Neural cell (in vitro differentiated cells): Measurements from ENCODE around the gene S100G. TPM values are rescaled to one million over a fixed set of nuclear protein-coding genes. Genes with fewer than 3 reads are reported as not detected.

Experiments used
- H2AFZ ChIP-seq: fragments of 200-600, 300-800 bp; sonication (generic), shearing (Covaris generic); 2 replicates; pipeline ENCODE4 v1.6.0; 2014; ENCODE audit warnings: low read depth, mild to moderate bottlenecking, antibody characterized with exemption, low read length, moderate library complexity
- H3F3A ChIP-seq: fragments of 200-600 bp; shearing (Covaris generic); 2 replicates; pipeline ENCODE4 v1.6.1; 2016; ENCODE audit warnings: mild to moderate bottlenecking, moderate library complexity, mixed read lengths, antibody characterized with exemption, low read length; ENCODE audit not compliant: insufficient read depth, poor library complexity, severe bottlenecking
- H3K27ac ChIP-seq: fragments of 200-600, 300-800 bp; sonication (generic), shearing (Covaris generic); 2 replicates; pipeline ENCODE4 v1.5.1; 2014; ENCODE audit warnings: mild to moderate bottlenecking, low read length, moderate library complexity
- H3K27me3 ChIP-seq: fragments of 300-800, 200-600 bp; sonication (generic), shearing (Covaris generic); 2 replicates; pipeline ENCODE4 v1.6.0; 2014; ENCODE audit warnings: mild to moderate bottlenecking, low read depth, low read length, moderate library complexity; ENCODE audit not compliant: insufficient read depth
- H3K36me3 ChIP-seq: fragments of 300-800, 200-600 bp; sonication (generic), shearing (Covaris generic); 2 replicates; pipeline ENCODE4 v1.5.1; 2014; ENCODE audit warnings: mild to moderate bottlenecking, antibody characterized with exemption, low read length, moderate library complexity; ENCODE audit not compliant: insufficient read depth
- H3K4me2 ChIP-seq: fragments of 300-800, 200-600 bp; sonication (generic), shearing (Covaris generic); 2 replicates; pipeline ENCODE4 v1.6.0; 2014; ENCODE audit warnings: mild to moderate bottlenecking, low read length
- H3K4me3 ChIP-seq: fragments of 300-800, 200-600 bp; sonication (generic), shearing (Covaris generic); 2 replicates; pipeline ENCODE4 v1.5.1; 2014; ENCODE audit warnings: mild to moderate bottlenecking, low read length, moderate library complexity
- H3K79me2 ChIP-seq: fragments of 200-600 bp; shearing (Covaris generic); replicated peaks from 2 replicates; pipeline ENCODE4 v1.6.0; 2014; ENCODE audit warnings: mild to moderate bottlenecking, low read length, moderate library complexity; ENCODE audit not compliant: insufficient read depth
- H3K9ac ChIP-seq: fragments of 300-800, 200-600 bp; sonication (generic), shearing (Covaris generic); 2 replicates; pipeline ENCODE4 v1.6.1; 2016; ENCODE audit warnings: mild to moderate bottlenecking, low read length, mixed read lengths
- H3K9me2 ChIP-seq: fragments of 200-600 bp; shearing (Covaris generic); 2 replicates; pipeline ENCODE4 v1.6.1; 2016; ENCODE audit warnings: mild to moderate bottlenecking, low read length, mixed read lengths; ENCODE audit not compliant: insufficient read depth
- H3K9me3 ChIP-seq: fragments of 200-600, 300-800 bp; sonication (generic), shearing (Covaris generic); 2 replicates; pipeline ENCODE4 v1.6.1; 2016; ENCODE audit warnings: mild to moderate bottlenecking, mixed run types, low read length, moderate library complexity, mixed read lengths
- H4K20me1 ChIP-seq: fragments of 200-600 bp; shearing (Covaris generic); 2 replicates; pipeline ENCODE4 v1.6.1; 2016; ENCODE audit warnings: mild to moderate bottlenecking, mixed run types; ENCODE audit not compliant: insufficient read depth
- EP300 ChIP-seq: fragments of 450-650 bp; conservative IDR thresholded peaks from 2 replicates; pipeline ENCODE4 v1.6.1; 2014; ENCODE audit warnings: antibody characterized with exemption, mild to moderate bottlenecking, moderate library complexity; ENCODE audit not compliant: poor library complexity, severe bottlenecking
- EZH2 ChIP-seq: fragments of 200-600, 300-800 bp; shearing (Covaris generic), sonication (generic); IDR thresholded peaks from 2 replicates; pipeline ENCODE4 v1.6.1; 2014; ENCODE audit warnings: antibody characterized with exemption, low read length, borderline replicate concordance, mild to moderate bottlenecking; ENCODE audit not compliant: insufficient read depth, poor library complexity, severe bottlenecking
- MXI1 ChIP-seq: fragments of 450-650 bp; conservative IDR thresholded peaks from 2 replicates; pipeline ENCODE4 v1.6.1; 2014; ENCODE audit warnings: antibody characterized with exemption, mild to moderate bottlenecking; ENCODE audit not compliant: poor library complexity, severe bottlenecking
- POLR2AphosphoS5 ChIP-seq: IDR thresholded peaks from 2 replicates; pipeline ENCODE4 v1.6.1; 2012
- RAD21 ChIP-seq: fragments of 450-650 bp; conservative IDR thresholded peaks from 2 replicates; pipeline ENCODE4 v1.6.1; 2014; ENCODE audit warnings: antibody characterized with exemption, mild to moderate bottlenecking, moderate library complexity
- SMC3 ChIP-seq: fragments of 450-650 bp; conservative IDR thresholded peaks from 2 replicates; pipeline ENCODE4 v1.6.1; 2014; ENCODE audit warnings: antibody characterized with exemption, mild to moderate bottlenecking, moderate library complexity; ENCODE audit not compliant: poor library complexity
- TAF1 ChIP-seq: IDR thresholded peaks from 2 replicates; pipeline ENCODE4 v1.6.1; 2012; ENCODE audit warnings: low read depth
- polyA plus RNA-seq: library from polyadenylated mRNA; depleted of rRNA; stranded (reverse); fragments of >200 nt; gene quantifications from 2 replicates; pipeline ENCODE4 v1.2.3, GENCODE V29; 2014
- TF ChIP-seq, protein P1 (sequence below): fragments of 450-650 bp; IDR thresholded peaks from 2 replicates; pipeline ENCODE4 v1.5.1; 2014; ENCODE audit warnings: antibody characterized with exemption, mild to moderate bottlenecking, moderate library complexity; ENCODE audit not compliant: poor library complexity, severe bottlenecking
- TF ChIP-seq, protein P2 (sequence below): IDR thresholded peaks from 2 replicates; pipeline ENCODE4 v1.6.1; 2012; ENCODE audit warnings: borderline replicate concordance

S100G gene
- polyA plus RNA-seq, 1 donor from 2014 or later: not detected

DNA sequence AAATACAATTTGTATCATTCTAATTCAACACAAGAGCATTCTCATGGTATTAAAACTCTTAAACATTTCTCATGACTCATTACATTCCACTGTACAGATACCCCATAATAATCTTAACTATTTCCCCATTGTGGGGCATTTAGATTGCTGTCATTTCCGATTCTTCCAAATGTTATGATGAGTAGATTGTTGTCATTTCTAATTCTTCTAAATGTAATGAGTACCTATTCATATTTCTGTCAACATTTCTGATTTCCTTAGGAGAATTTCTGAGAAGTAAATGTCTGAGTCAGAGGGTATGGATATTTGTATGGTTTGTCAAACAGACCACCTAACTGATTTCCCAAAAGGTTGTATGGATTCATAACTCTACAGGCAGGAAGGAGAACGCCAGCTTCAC, 8.3 kb downstream of the S100G start:
- Histone ChIP-seq H4K20me1 (no peaks in the 10 kb centered on the region), H2AFZ (no peak overlapping the region), H3K36me3 (no peaks in the 10 kb centered on the region), H3K4me2 (no peak overlapping the region), H3F3A (no peaks in the 10 kb centered on the region), H3K27ac (no peak overlapping the region), H3K9ac (no peak overlapping the region), H3K79me2 (no peaks in the 10 kb centered on the region), H3K27me3 (no peaks in the 10 kb centered on the region), H3K9me3 (no peaks in the 10 kb centered on the region), H3K9me2 (no peaks in the 10 kb centered on the region), H3K4me3 (no peak overlapping the region)
- TF ChIP-seq TAF1 (no peak), EZH2 (no peak), MXI1 (no peak), POLR2AphosphoS5 (no peak), SMC3 (no peak), RAD21 (no peak), EP300 (no peak)
- TF ChIP-seq, protein P1, sequence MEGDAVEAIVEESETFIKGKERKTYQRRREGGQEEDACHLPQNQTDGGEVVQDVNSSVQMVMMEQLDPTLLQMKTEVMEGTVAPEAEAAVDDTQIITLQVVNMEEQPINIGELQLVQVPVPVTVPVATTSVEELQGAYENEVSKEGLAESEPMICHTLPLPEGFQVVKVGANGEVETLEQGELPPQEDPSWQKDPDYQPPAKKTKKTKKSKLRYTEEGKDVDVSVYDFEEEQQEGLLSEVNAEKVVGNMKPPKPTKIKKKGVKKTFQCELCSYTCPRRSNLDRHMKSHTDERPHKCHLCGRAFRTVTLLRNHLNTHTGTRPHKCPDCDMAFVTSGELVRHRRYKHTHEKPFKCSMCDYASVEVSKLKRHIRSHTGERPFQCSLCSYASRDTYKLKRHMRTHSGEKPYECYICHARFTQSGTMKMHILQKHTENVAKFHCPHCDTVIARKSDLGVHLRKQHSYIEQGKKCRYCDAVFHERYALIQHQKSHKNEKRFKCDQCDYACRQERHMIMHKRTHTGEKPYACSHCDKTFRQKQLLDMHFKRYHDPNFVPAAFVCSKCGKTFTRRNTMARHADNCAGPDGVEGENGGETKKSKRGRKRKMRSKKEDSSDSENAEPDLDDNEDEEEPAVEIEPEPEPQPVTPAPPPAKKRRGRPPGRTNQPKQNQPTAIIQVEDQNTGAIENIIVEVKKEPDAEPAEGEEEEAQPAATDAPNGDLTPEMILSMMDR: no peak
- TF ChIP-seq, protein P2, sequence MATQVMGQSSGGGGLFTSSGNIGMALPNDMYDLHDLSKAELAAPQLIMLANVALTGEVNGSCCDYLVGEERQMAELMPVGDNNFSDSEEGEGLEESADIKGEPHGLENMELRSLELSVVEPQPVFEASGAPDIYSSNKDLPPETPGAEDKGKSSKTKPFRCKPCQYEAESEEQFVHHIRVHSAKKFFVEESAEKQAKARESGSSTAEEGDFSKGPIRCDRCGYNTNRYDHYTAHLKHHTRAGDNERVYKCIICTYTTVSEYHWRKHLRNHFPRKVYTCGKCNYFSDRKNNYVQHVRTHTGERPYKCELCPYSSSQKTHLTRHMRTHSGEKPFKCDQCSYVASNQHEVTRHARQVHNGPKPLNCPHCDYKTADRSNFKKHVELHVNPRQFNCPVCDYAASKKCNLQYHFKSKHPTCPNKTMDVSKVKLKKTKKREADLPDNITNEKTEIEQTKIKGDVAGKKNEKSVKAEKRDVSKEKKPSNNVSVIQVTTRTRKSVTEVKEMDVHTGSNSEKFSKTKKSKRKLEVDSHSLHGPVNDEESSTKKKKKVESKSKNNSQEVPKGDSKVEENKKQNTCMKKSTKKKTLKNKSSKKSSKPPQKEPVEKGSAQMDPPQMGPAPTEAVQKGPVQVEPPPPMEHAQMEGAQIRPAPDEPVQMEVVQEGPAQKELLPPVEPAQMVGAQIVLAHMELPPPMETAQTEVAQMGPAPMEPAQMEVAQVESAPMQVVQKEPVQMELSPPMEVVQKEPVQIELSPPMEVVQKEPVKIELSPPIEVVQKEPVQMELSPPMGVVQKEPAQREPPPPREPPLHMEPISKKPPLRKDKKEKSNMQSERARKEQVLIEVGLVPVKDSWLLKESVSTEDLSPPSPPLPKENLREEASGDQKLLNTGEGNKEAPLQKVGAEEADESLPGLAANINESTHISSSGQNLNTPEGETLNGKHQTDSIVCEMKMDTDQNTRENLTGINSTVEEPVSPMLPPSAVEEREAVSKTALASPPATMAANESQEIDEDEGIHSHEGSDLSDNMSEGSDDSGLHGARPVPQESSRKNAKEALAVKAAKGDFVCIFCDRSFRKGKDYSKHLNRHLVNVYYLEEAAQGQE: no peak

DNA sequence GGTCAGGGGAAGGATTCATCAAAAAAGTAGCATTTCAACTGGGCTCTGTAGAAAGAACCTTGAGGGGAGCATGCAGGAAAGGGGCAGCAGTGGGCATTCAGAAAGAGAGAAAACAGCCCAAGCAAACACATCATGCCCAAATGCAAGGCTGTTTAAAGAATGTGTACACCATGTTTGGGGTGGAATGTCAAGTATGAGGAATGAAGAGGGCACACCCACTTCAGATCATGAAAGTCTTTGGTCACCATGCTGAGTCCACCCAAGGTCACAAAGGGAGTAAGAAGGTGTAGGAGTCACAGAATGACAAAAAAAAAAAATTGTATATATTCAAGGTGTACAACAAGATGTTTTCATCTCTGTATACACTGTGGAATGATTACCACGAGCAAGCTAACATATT, 9.4 kb downstream of the S100G start:
- no peaks in the 10 kb centered on the region for H3K9me2 ChIP-seq
- no peak overlapping the region for H3K4me2 ChIP-seq
- H3K27ac ChIP-seq: no peak overlapping the region
- TF ChIP-seq SMC3 (no peak), EP300 (no peak), MXI1 (no peak), EZH2 (no peak), RAD21 (no peak), POLR2AphosphoS5 (no peak), TAF1 (no peak)
- TF ChIP-seq, protein P1: no peak
- TF ChIP-seq, protein P2: no peak
- no peak overlapping the region for H3K4me3 ChIP-seq
- H4K20me1 ChIP-seq: no peaks in the 10 kb centered on the region
- H3F3A ChIP-seq: no peaks in the 10 kb centered on the region
- H3K79me2 ChIP-seq: no peaks in the 10 kb centered on the region
- no peaks in the 10 kb centered on the region for H3K27me3 ChIP-seq
- H3K9ac ChIP-seq: no peak overlapping the region
- H3K36me3 ChIP-seq: no peaks in the 10 kb centered on the region
- H2AFZ ChIP-seq: no peak overlapping the region
- H3K9me3 ChIP-seq: no peaks in the 10 kb centered on the region
